ENCODE results near the gene STK16.
"Not testable (repeated sequence)": the region's sequence is repeated elsewhere in the genome, so short reads cannot be mapped to it uniquely, and the experiment has no call there.

STK16 gene

GRCh38 chr2:219245899-219246230 lies 586 bp downstream of the STK16 start:
- no peak for DNase-seq (ENCODE audit: low read depth)

- DNase-seq (ENCODE audit: low read depth) = no peak
These were observed 1.3 kb downstream of the STK16 start for GRCh38 chr2:219246559-219246958.

GRCh38 chr2:219247678-219248642 lies 2.7 kb downstream of the STK16 start:
- peak; percentile 43 for DNase-seq (ENCODE audit: low read depth)

- no peak for DNase-seq (ENCODE audit: low read depth)
These were observed 3.5 kb downstream of the STK16 start for GRCh38 chr2:219248845-219249202.

- DNase-seq (ENCODE audit: low read depth) = peak; percentile 27
These were observed 4.1 kb downstream of the STK16 start for GRCh38 chr2:219249203-219249980.

- DNase-seq (ENCODE audit: low read depth) = no peak
These were observed 4.9 kb downstream of the STK16 start for GRCh38 chr2:219250049-219250781.

GRCh38 chr2:219251656-219252055 lies 6.4 kb downstream of the STK16 start:
- no peak for DNase-seq (ENCODE audit: low read depth)

- DNase-seq (ENCODE audit: low read depth) = no peak
These were observed 6.8 kb downstream of the STK16 start for GRCh38 chr2:219252084-219252483.

- DNase-seq (ENCODE audit: low read depth) = no peak
These were observed 7.3 kb downstream of the STK16 start for GRCh38 chr2:219252570-219252899.

GRCh38 chr2:219252900-219253752 lies 7.8 kb downstream of the STK16 start, which contains the start of gene TUBA4B:
Gene TUBA4B, plus strand, starts transcription at chr2:219253243. Its CDS starts 165 bp downstream, at chr2:219253408.
- no peak for DNase-seq (ENCODE audit: low read depth)

- DNase-seq (ENCODE audit: low read depth) = peak; percentile 88
These were observed 8.7 kb downstream of the STK16 start, which contains the start of gene TUBA4A for GRCh38 chr2:219253753-219254589. Gene TUBA4A, minus strand, starts transcription at chr2:219253918. Its CDS starts 60 bp downstream, at chr2:219253858.

- no peak for DNase-seq (ENCODE audit: low read depth)
These were observed 9.4 kb downstream of the STK16 start for GRCh38 chr2:219254590-219255201.

- not testable (repeated sequence) for DNase-seq (ENCODE audit: low read depth)
These were observed 13.7 kb downstream of the STK16 start for GRCh38 chr2:219258942-219259341.

- DNase-seq (ENCODE audit: low read depth) = no peak
These were observed 16.0 kb downstream of the STK16 start for GRCh38 chr2:219261024-219261855.

- DNase-seq (ENCODE audit: low read depth) = no peak
These were observed 21.0 kb downstream of the STK16 start for GRCh38 chr2:219266232-219266631.

- DNase-seq (ENCODE audit: low read depth) = no peak
These were observed 21.6 kb downstream of the STK16 start for GRCh38 chr2:219266886-219267285.

- no peak for DNase-seq (ENCODE audit: low read depth)
These were observed 23.0 kb downstream of the STK16 start for GRCh38 chr2:219268294-219268693.

GRCh38 chr2:219269362-219270054 lies 24.2 kb downstream of the STK16 start:
- DNase-seq (ENCODE audit: low read depth) = no peak

- DNase-seq (ENCODE audit: low read depth) = no peak
These were observed 24.7 kb downstream of the STK16 start for GRCh38 chr2:219270055-219270372.

Data from activated T-helper 1 cell treated with Interleukin-2 at 50 U/mL for 16 hours (primary cell).